ENCODE results near the gene SYNJ1.

The SYNJ1 gene

GRCh38 chr21:32733356-32733755, 5.5 kb upstream of the SYNJ1 start:
- TF ChIP-seq CTCF (IDR thresholded peaks at IDR 0.05; ENCODE audit: low read depth, low read length, missing control alignments), result no peak
- no peak for DNase-seq
- Histone ChIP-seq H3K36me3 (replicated peaks) (peaks cover 4% of the 10 kb centered on the region), H3K27ac (no peak overlapping the region), H3K4me3 (ENCODE audit: low read depth, low read length) (no peak overlapping the region), H3K27me3 (replicated peaks) (no peaks in the 10 kb centered on the region)
- in situ Hi-C loops (cut with HindIII; ENCODE audit: low pct_ligation_motif_present, low sequenced_read_pairs), result no loop called here

GRCh38 chr21:32732544-32732943, 4.7 kb upstream of the SYNJ1 start:
- Histone ChIP-seq H3K27ac (no peak overlapping the region), H3K27me3 (replicated peaks) (no peaks in the 10 kb centered on the region), H3K4me3 (ENCODE audit: low read depth, low read length) (no peak overlapping the region), H3K36me3 (replicated peaks) (peaks cover 3% of the 10 kb centered on the region)
- no peak for DNase-seq
- in situ Hi-C loops (cut with HindIII; ENCODE audit: low pct_ligation_motif_present, low sequenced_read_pairs), result no loop called here
- TF ChIP-seq CTCF (IDR thresholded peaks at IDR 0.05; ENCODE audit: low read depth, low read length, missing control alignments), result no peak

GRCh38 chr21:32728848-32729247, 1.0 kb upstream of the SYNJ1 start:
- Histone ChIP-seq H3K36me3 (replicated peaks) (no peaks in the 10 kb centered on the region), H3K4me3 (ENCODE audit: low read depth, low read length) (peak overlapping the region; percentile 81), H3K27me3 (replicated peaks) (no peaks in the 10 kb centered on the region), H3K27ac (no peak overlapping the region)
- no peak for TF ChIP-seq CTCF (IDR thresholded peaks at IDR 0.05; ENCODE audit: low read depth, low read length, missing control alignments)
- in situ Hi-C loops (cut with HindIII; ENCODE audit: low pct_ligation_motif_present, low sequenced_read_pairs), result no loop called here
- no peak for DNase-seq

GRCh38 chr21:32728456-32728839, 635 bp upstream of the SYNJ1 start:
- no peak for DNase-seq
- Histone ChIP-seq H3K27ac (peak overlapping the region; percentile 63), H3K27me3 (replicated peaks) (no peaks in the 10 kb centered on the region), H3K36me3 (replicated peaks) (no peaks in the 10 kb centered on the region), H3K4me3 (ENCODE audit: low read depth, low read length) (peak overlapping the region; percentile 81)
- TF ChIP-seq CTCF (IDR thresholded peaks at IDR 0.05; ENCODE audit: low read depth, low read length, missing control alignments), result no peak
- in situ Hi-C loops (cut with HindIII; ENCODE audit: low pct_ligation_motif_present, low sequenced_read_pairs), result no loop called here

GRCh38 chr21:32726839-32727686, 750 bp downstream of the SYNJ1 start:
- Histone ChIP-seq H3K36me3 (replicated peaks) (no peaks in the 10 kb centered on the region), H3K4me3 (ENCODE audit: low read depth, low read length) (peak overlapping the region; percentile 81), H3K27ac (peak overlapping the region; percentile 62), H3K27me3 (replicated peaks) (no peaks in the 10 kb centered on the region)
- in situ Hi-C loops (cut with HindIII; ENCODE audit: low pct_ligation_motif_present, low sequenced_read_pairs), result no loop called here
- TF ChIP-seq CTCF (IDR thresholded peaks at IDR 0.05; ENCODE audit: low read depth, low read length, missing control alignments), result no peak
- peak; percentile 7 for DNase-seq

- no peaks in the 10 kb centered on the region for H3K36me3 ChIP-seq (replicated peaks)
- TF ChIP-seq CTCF (IDR thresholded peaks at IDR 0.05; ENCODE audit: low read depth, low read length, missing control alignments), result no peak
- no peaks in the 10 kb centered on the region for H3K27me3 ChIP-seq (replicated peaks)
- H3K4me3 ChIP-seq (ENCODE audit: low read depth, low read length), result no peak overlapping the region
- DNase-seq, result no peak
- no peak overlapping the region for H3K27ac ChIP-seq
- in situ Hi-C loops (cut with HindIII; ENCODE audit: low pct_ligation_motif_present, low sequenced_read_pairs), result no loop called here
These were observed 8.7 kb downstream of the SYNJ1 start for GRCh38 chr21:32719085-32719484.

All from brain microvascular endothelial cell (primary cell).